Activated T-helper 1 cell treated with Interleukin-2 at 50 U/mL for 16 hours (primary cell): ENCODE data around the gene TPSAB1.

ENCODE experiments used
- DNase-seq: peaks from one replicate; pipeline ENCODE4 v3.0.0-alpha.2; 2020; ENCODE audit warnings: low read depth

TPSAB1 gene

GRCh38 chr16:1285669-1286512 is 45.4 kb downstream of the TPSAB1 start:
- no peak for DNase-seq

- DNase-seq, result no peak
These were observed 46.1 kb downstream of the TPSAB1 start for GRCh38 chr16:1286513-1287094.

- no peak for DNase-seq
These were observed 47.6 kb downstream of the TPSAB1 start for GRCh38 chr16:1287982-1288670.

- DNase-seq, result no peak
These were observed 48.4 kb downstream of the TPSAB1 start for GRCh38 chr16:1288813-1289476.

- DNase-seq, result no peak
These were observed 49.0 kb downstream of the TPSAB1 start for GRCh38 chr16:1289477-1289866.

- DNase-seq, result no peak
These were observed 49.6 kb downstream of the TPSAB1 start for GRCh38 chr16:1290063-1290501.

- DNase-seq, result no peak
These were observed 50.5 kb downstream of the TPSAB1 start for GRCh38 chr16:1290860-1291575.

GRCh38 chr16:1291576-1291974 is 51.1 kb downstream of the TPSAB1 start:
- DNase-seq, result no peak
